Measurements from ENCODE around the gene ABHD4. TPM values are rescaled to one million over a fixed set of nuclear protein-coding genes. Genes with fewer than 3 reads are reported as not detected.

ABHD4 gene
- total and polyA plus RNA-seq, 2 experiments from 2014 or later: 39.1 to 40.0 TPM

GRCh38 chr14:22653012-22653621 is 55.0 kb downstream of the ABHD4 start:
- no peaks in the 10 kb centered on the region for H3K9me2 ChIP-seq (ENCODE audit: insufficient read depth)
- no peak overlapping the region for H3K27ac ChIP-seq (ENCODE audit: low read depth)
- peak; percentile 99 for ATAC-seq
- DNase-seq (ENCODE audit: low spot score): peak; percentile 93
- H3K27me3 ChIP-seq (ENCODE audit: insufficient read depth): no peaks in the 10 kb centered on the region
- Mint-ChIP-seq H3K27ac (no peak overlapping the region), H3K36me3 (ENCODE audit: low read depth) (no peaks in the 10 kb centered on the region), H3K4me3 (no peak overlapping the region), H3K4me1 (peaks cover 4% of the 10 kb centered on the region; the same call in 1 of the 3 replicates), H3K9me3 (no peaks in the 10 kb centered on the region), H3K27me3 (ENCODE audit: insufficient read depth, low read depth, poor library complexity) (peaks cover 7% of the 10 kb centered on the region)
- TF ChIP-seq CREB1 (CRISPR knock-in tag; IDR thresholded peaks at IDR 0.05; ENCODE audit: low read depth): no peak
- no peak for TF ChIP-seq POLR2AphosphoS5 (IDR thresholded peaks at IDR 0.05; ENCODE audit: low read depth)
- TF ChIP-seq ZNF331 (CRISPR knock-in tag; IDR thresholded peaks at IDR 0.05; ENCODE audit: low read depth): no peak
- peak; percentile 83 to 90 for TF ChIP-seq CTCF (conservative IDR thresholded peaks at IDR 0.05; ENCODE audit: low read depth in 2 of 2)
- H3K4me1 ChIP-seq (ENCODE audit: insufficient read depth): no peaks in the 10 kb centered on the region
- no peak overlapping the region for H3K4me3 ChIP-seq
- H3F3A ChIP-seq (replicated peaks; ENCODE audit: low read depth): no peaks in the 10 kb centered on the region
- H4K20me1 ChIP-seq (replicated peaks; ENCODE audit: insufficient read depth): no peaks in the 10 kb centered on the region
- H3K4me2 ChIP-seq: no peak overlapping the region
- no peaks in the 10 kb centered on the region for H3K79me2 ChIP-seq (replicated peaks; ENCODE audit: insufficient read depth)
- peak overlapping the region; percentile 49; the same call in 1 of the 2 replicates for H2AFZ ChIP-seq
- H3K36me3 ChIP-seq (ENCODE audit: insufficient read depth): no peaks in the 10 kb centered on the region

- peaks cover 7% of the 10 kb centered on the region for H3K27me3 Mint-ChIP-seq (ENCODE audit: insufficient read depth, low read depth, poor library complexity)
- ATAC-seq (no peak), DNase-seq (ENCODE audit: low spot score) (no peak)
- no peaks in the 10 kb centered on the region for H3K36me3 Mint-ChIP-seq (ENCODE audit: low read depth)
- Histone ChIP-seq H3F3A (replicated peaks; ENCODE audit: low read depth) (no peaks in the 10 kb centered on the region), H3K27me3 (ENCODE audit: insufficient read depth) (no peaks in the 10 kb centered on the region), H2AFZ (0 out of 2 replicates have a peak overlapping the region, but pooled peaks have one; percentile 63), H3K27ac (ENCODE audit: low read depth) (no peak overlapping the region), H3K79me2 (replicated peaks; ENCODE audit: insufficient read depth) (no peaks in the 10 kb centered on the region), H3K9me2 (ENCODE audit: insufficient read depth) (no peaks in the 10 kb centered on the region), H4K20me1 (replicated peaks; ENCODE audit: insufficient read depth) (no peaks in the 10 kb centered on the region), H3K36me3 (ENCODE audit: insufficient read depth) (no peaks in the 10 kb centered on the region), H3K4me2 (no peak overlapping the region), H3K4me1 (ENCODE audit: insufficient read depth) (no peaks in the 10 kb centered on the region), H3K4me3 (no peak overlapping the region)
- H3K4me3 Mint-ChIP-seq: no peak overlapping the region
- H3K27ac Mint-ChIP-seq: no peak overlapping the region
- H3K4me1 Mint-ChIP-seq: peaks cover 4% of the 10 kb centered on the region; the same call in 1 of the 3 replicates
- H3K9me3 Mint-ChIP-seq: no peaks in the 10 kb centered on the region
- no peak for TF ChIP-seq NANOG (IDR thresholded peaks at IDR 0.05; ENCODE audit: borderline replicate concordance)
- TF ChIP-seq EZH2 (IDR thresholded peaks at IDR 0.05; ENCODE audit: low read depth, unreplicated experiment): no peak
- TF ChIP-seq ZNF114 (CRISPR knock-in tag; IDR thresholded peaks at IDR 0.05): no peak
- TF ChIP-seq POLR2AphosphoS5 (IDR thresholded peaks at IDR 0.05; ENCODE audit: low read depth): no peak
- no peak for TF ChIP-seq REST (IDR thresholded peaks at IDR 0.05; ENCODE audit: unreplicated experiment)
- no peak for TF ChIP-seq EZH2phosphoT487 (IDR thresholded peaks at IDR 0.05; ENCODE audit: unreplicated experiment)
- no peak for TF ChIP-seq CTCF (conservative IDR thresholded peaks at IDR 0.05; ENCODE audit: low read depth in 2 of 2)
- no peak for TF ChIP-seq ZNF331 (CRISPR knock-in tag; IDR thresholded peaks at IDR 0.05; ENCODE audit: low read depth)
These were observed 58.1 kb downstream of the ABHD4 start for GRCh38 chr14:22656226-22656625.
